ENCODE measurements around the gene CTU2. TPM values are rescaled to one million over a fixed set of nuclear protein-coding genes. Genes with fewer than 3 reads are reported as not detected.

Gene CTU2
- total RNA-seq, 2 donors from 2014 or later = 5.7 to 10.2 TPM

GRCh38 chr16:88752386-88753002 lies 46.2 kb downstream of the CTU2 start:
- 84 to 87% methylated on average over 16 of the region's 16 CpGs for WGBS, 2 donors
- TF ChIP-seq POLR2A (IDR thresholded peaks at IDR 0.05) = no peak
- TF ChIP-seq CTCF (IDR thresholded peaks at IDR 0.05) = no peak
- DNase-seq (no peak), ATAC-seq (no peak)
- Histone ChIP-seq H3K27me3 (no peaks in the 10 kb centered on the region), H3K4me1 (no peaks in the 10 kb centered on the region), H3K36me3 (replicated peaks in 1 of 2; ENCODE audit: insufficient read depth in 1 of 2, low read depth in 2 of 2) (no peaks in the 10 kb centered on the region), H3K4me3 (no peak overlapping the region), H3K27ac (no peak overlapping the region), H3K9me3 (no peaks in the 10 kb centered on the region)
- intact Hi-C loops (cut with DNase I) = no loop called here

- no peak overlapping the region for H3K4me3 ChIP-seq
- intact Hi-C loops (cut with DNase I) = no loop called here
- 83 to 100% methylated on average over 1 to 4 of the region's 13 CpGs for WGBS, 2 donors
- no peak overlapping the region for H3K27ac ChIP-seq
- H3K27me3 ChIP-seq = no peaks in the 10 kb centered on the region
- TF ChIP-seq POLR2A (IDR thresholded peaks at IDR 0.05) = no peak
- no peak for TF ChIP-seq CTCF (IDR thresholded peaks at IDR 0.05)
- no peaks in the 10 kb centered on the region for H3K9me3 ChIP-seq
- no peaks in the 10 kb centered on the region for H3K4me1 ChIP-seq
- no peaks in the 10 kb centered on the region for H3K36me3 ChIP-seq (replicated peaks in 1 of 2; ENCODE audit: insufficient read depth in 1 of 2, low read depth in 2 of 2)
- DNase-seq (no peak), ATAC-seq (no peak)
These were observed 46.9 kb downstream of the CTU2 start for GRCh38 chr16:88753191-88753590.

- ATAC-seq = no peak
- intact Hi-C loops (cut with DNase I) = no loop called here
- WGBS, 2 donors = 77 to 83% methylated on average over 11 of the region's 11 CpGs
These were observed 47.3 kb downstream of the CTU2 start for GRCh38 chr16:88753602-88754001.

GRCh38 chr16:88754109-88754911 lies 48.0 kb downstream of the CTU2 start:
- Histone ChIP-seq H3K27ac (no peak overlapping the region), H3K4me3 (no peak overlapping the region), H3K36me3 (replicated peaks in 1 of 2; ENCODE audit: insufficient read depth in 1 of 2, low read depth in 2 of 2) (no peaks in the 10 kb centered on the region), H3K9me3 (no peaks in the 10 kb centered on the region), H3K4me1 (peaks cover 4% of the 10 kb centered on the region), H3K27me3 (no peaks in the 10 kb centered on the region)
- intact Hi-C loops (cut with DNase I) = no loop called here
- no peak for TF ChIP-seq POLR2A (IDR thresholded peaks at IDR 0.05)
- no peak for TF ChIP-seq CTCF (IDR thresholded peaks at IDR 0.05)
- DNase-seq (no peak), ATAC-seq (no peak)
- 85 to 90% methylated on average over 5 to 26 of the region's 28 CpGs for WGBS, 2 donors

More at GRCh38 chr16:88753602-88754001, 47.3 kb downstream of the CTU2 start:
- H3K4me3 ChIP-seq = no peak overlapping the region
- no peaks in the 10 kb centered on the region for H3K4me1 ChIP-seq
- no peak overlapping the region for H3K27ac ChIP-seq
- TF ChIP-seq CTCF (IDR thresholded peaks at IDR 0.05) = no peak
- TF ChIP-seq POLR2A (IDR thresholded peaks at IDR 0.05) = no peak
- no peak for DNase-seq
- H3K27me3 ChIP-seq = no peaks in the 10 kb centered on the region
- no peaks in the 10 kb centered on the region for H3K36me3 ChIP-seq (replicated peaks in 1 of 2; ENCODE audit: insufficient read depth in 1 of 2, low read depth in 2 of 2)
- H3K9me3 ChIP-seq = no peaks in the 10 kb centered on the region
